Right atrium auricular region (tissue), 2 donors: Measurements from ENCODE around the gene CRAMP1. TPM values are rescaled to one million over a fixed set of nuclear protein-coding genes. Genes with fewer than 3 reads are reported as not detected.

Experiments
- DNase-seq: peaks from one replicate; pipeline ENCODE4 v3.0.0-alpha.2; 2019; ENCODE audit warnings: low spot score
- H3K27ac ChIP-seq, 2 donors: fragments of 200-600 bp; sonication (generic); 1 replicate in 1 of 2; 2 replicates in 1 of 2; pipeline ENCODE4 v1.5.1; 2016 to 2019
- H3K27me3 ChIP-seq, 2 donors: fragments of 200-600 bp; sonication (generic); one replicate each; pipeline versions ENCODE4 v1.5.1 to v1.6.0; 2017 to 2019
- H3K36me3 ChIP-seq: fragments of 200-600 bp; sonication (generic); one replicate; pipeline ENCODE4 v1.5.1; 2016
- H3K4me1 ChIP-seq, 2 donors: fragments of 200-600 bp; sonication (generic); one replicate each; pipeline versions ENCODE4 v1.5.1 to v1.6.0; 2017 to 2019
- H3K4me3 ChIP-seq, 2 donors: fragments of 200-600 bp; sonication (generic); 1 replicate in 1 of 2; 2 replicates in 1 of 2; pipeline ENCODE4 v1.5.1; 2017 to 2019; ENCODE audit warnings: mild to moderate bottlenecking in 1 of 2, moderate library complexity in 1 of 2
- H3K9me3 ChIP-seq, 2 donors: fragments of 200-600 bp; sonication (generic); one replicate each; pipeline ENCODE4 v1.5.1; 2019
- total RNA-seq, 2 donors: library from RNA; depleted of rRNA; stranded (reverse); fragments of >200 nt; gene quantifications; one replicate each; pipeline ENCODE4 v1.1.0, GENCODE V29; 2016
- TF ChIP-seq, protein P1 (sequence below), 2 donors: fragments of 200-600 bp; sonication (generic); IDR thresholded peaks; one replicate each; pipeline ENCODE4 v1.5.1; 2019; ENCODE audit warnings: antibody characterized with exemption in 2 of 2

CRAMP1 gene
- total RNA-seq, 2 donors from 2014 or later: 7.7 to 9.7 TPM

DNA sequence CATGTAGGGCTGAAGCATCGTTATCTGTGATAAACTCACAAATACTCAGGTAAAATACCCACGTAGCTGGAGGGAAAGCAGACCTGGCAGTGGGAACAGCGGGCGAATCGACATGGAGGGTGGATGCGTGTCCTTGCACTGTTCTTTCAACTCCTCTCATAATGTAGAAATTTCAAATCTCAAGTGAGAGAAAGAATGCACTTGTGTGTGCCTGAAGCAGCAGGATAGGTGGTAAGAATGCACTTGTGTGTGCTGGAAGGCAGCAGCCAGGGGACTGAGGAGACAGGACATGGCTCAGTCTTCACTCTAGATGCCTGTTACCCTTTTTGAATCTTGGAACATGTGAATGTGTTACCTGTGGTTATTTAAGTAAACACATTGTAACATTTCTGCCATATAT is 10.7 kb upstream of the CRAMP1 start:
- DNase-seq: no peak
- Histone ChIP-seq H3K27me3 (no peaks in the 10 kb centered on the region), H3K4me1 (no peaks in the 10 kb centered on the region), H3K36me3 (peaks cover 10% of the 10 kb centered on the region), H3K27ac (no peak overlapping the region), H3K9me3 (no peaks in the 10 kb centered on the region), H3K4me3 (no peak overlapping the region)
- TF ChIP-seq, protein P1, sequence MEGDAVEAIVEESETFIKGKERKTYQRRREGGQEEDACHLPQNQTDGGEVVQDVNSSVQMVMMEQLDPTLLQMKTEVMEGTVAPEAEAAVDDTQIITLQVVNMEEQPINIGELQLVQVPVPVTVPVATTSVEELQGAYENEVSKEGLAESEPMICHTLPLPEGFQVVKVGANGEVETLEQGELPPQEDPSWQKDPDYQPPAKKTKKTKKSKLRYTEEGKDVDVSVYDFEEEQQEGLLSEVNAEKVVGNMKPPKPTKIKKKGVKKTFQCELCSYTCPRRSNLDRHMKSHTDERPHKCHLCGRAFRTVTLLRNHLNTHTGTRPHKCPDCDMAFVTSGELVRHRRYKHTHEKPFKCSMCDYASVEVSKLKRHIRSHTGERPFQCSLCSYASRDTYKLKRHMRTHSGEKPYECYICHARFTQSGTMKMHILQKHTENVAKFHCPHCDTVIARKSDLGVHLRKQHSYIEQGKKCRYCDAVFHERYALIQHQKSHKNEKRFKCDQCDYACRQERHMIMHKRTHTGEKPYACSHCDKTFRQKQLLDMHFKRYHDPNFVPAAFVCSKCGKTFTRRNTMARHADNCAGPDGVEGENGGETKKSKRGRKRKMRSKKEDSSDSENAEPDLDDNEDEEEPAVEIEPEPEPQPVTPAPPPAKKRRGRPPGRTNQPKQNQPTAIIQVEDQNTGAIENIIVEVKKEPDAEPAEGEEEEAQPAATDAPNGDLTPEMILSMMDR (IDR thresholded peaks at IDR 0.05): no peak

DNA sequence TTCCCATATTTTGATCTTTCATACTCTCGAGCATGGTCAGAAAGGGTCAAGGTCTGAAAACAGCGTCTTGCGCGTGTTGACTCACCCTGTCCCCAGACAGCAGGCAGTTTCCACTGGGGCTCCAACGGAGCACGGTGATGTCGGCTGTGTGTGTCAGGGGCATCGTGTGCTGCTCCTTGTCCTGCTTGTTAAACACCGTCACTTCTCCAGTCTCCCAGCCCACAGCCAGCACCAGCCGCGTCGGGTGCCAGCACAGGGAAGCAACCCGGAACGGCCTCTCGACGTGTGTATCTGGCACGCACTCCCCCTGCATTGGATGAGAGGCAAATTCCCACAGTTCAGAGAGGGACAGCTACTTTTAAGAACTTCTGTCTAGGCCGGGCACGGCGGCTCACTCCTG is 9.9 kb upstream of the CRAMP1 start:
- Histone ChIP-seq H3K36me3 (peaks cover 10% of the 10 kb centered on the region), H3K27me3 (no peaks in the 10 kb centered on the region), H3K4me3 (no peak overlapping the region), H3K27ac (no peak overlapping the region), H3K4me1 (no peaks in the 10 kb centered on the region), H3K9me3 (no peaks in the 10 kb centered on the region)
- TF ChIP-seq, protein P1 (IDR thresholded peaks at IDR 0.05): no peak
- no peak for DNase-seq

DNA sequence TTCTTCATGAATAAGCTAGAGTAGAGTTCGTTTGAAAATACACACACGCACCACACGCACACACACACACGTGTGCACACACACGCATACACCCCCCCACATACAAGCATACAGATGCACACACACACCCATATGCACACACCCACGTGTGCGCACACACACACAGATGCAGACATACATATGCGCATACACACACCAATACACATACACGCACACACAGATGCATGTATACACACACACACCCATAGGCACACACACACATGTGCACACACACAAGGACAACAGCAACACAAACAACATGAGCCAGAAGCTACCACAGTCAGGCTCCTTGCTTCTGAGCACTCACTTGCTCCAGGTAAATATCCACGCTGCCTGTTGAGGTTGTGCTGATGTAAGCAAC is 5.4 kb upstream of the CRAMP1 start:
- H3K27ac ChIP-seq: no peak overlapping the region
- no peaks in the 10 kb centered on the region for H3K36me3 ChIP-seq
- H3K4me3 ChIP-seq: no peak overlapping the region
- DNase-seq: no peak
- H3K4me1 ChIP-seq: peaks cover 0 to 22% of the 10 kb centered on the region in 2 donors
- H3K27me3 ChIP-seq: no peaks in the 10 kb centered on the region
- H3K9me3 ChIP-seq: no peaks in the 10 kb centered on the region
- TF ChIP-seq, protein P1 (IDR thresholded peaks at IDR 0.05): no peak

DNA sequence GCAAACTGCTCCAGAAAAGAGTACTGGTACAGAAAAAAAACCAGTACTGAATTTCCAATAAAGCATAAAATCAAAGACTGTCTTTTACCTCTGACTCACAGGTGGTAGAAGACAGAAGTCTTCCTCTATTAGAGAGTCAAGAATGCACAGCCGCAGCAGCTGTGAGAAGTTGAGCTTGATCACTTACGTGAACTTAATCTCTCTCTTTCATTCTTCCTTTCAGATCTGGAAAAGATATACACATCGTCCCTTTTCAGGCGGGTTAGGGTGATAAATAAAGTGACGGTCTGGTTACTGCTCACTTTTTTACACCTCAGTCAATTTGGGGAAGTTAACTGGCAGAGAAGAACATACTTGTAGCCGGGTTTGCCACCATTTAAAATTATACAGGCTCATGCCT is 4.2 kb upstream of the CRAMP1 start:
- Histone ChIP-seq H3K9me3 (no peaks in the 10 kb centered on the region), H3K4me3 (no peak overlapping the region), H3K27ac (no peak overlapping the region), H3K27me3 (no peaks in the 10 kb centered on the region), H3K36me3 (no peaks in the 10 kb centered on the region), H3K4me1 (peaks cover 0 to 28% of the 10 kb centered on the region in 2 donors)
- DNase-seq: no peak
- TF ChIP-seq, protein P1 (IDR thresholded peaks at IDR 0.05): no peak

DNA sequence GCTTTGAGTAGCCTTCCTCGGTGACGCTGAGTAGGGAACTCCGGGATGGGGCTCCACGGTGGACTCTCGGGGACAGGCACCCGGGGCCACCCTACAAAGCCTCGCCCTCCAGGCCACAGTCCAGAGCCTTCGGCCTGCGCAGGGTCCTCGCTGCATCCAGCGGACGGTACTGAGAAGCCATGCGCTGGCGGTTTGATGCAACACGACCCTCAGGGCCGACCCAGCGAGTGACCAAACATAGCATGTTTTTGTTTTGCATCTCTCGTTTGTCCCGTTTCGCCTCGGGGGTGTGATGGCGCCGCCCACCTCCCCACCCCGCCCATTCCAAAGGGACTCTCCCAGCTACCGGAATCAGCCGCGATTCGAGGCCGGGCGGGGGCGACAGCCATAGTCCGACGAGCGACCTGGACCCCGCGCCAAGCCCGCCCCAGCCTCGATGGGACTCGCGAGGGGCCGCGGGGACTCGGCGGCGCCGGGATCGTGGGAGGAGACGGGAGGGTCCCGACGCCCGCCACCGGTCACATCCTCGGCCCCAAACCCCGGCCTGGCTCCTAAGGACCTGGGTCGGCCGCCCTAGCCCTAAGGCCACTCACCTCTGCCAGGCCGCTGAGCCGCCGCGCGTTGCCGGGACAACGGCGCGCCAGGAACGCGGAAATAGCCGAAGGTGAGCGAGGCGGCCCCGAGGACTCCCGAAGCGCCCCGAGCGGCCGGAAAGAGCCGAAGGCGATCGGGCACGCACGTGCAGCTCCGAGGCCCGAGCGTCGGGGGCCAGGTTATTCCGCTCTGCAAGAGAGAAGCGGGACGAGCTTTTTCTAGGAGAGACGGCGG is 1.9 kb upstream of the CRAMP1 start:
- Histone ChIP-seq H3K4me3 (peak overlapping the region; percentile 64 to 79), H3K36me3 (no peaks in the 10 kb centered on the region), H3K9me3 (no peaks in the 10 kb centered on the region), H3K27me3 (no peaks in the 10 kb centered on the region), H3K27ac (peak overlapping the region; percentile 70 to 78), H3K4me1 (peaks cover 0 to 42% of the 10 kb centered on the region in 2 donors)
- TF ChIP-seq, protein P1 (IDR thresholded peaks at IDR 0.05): no peak
- DNase-seq: peak; percentile 90
